ENCODE results near the gene RAB35.

RAB35 gene

DNA sequence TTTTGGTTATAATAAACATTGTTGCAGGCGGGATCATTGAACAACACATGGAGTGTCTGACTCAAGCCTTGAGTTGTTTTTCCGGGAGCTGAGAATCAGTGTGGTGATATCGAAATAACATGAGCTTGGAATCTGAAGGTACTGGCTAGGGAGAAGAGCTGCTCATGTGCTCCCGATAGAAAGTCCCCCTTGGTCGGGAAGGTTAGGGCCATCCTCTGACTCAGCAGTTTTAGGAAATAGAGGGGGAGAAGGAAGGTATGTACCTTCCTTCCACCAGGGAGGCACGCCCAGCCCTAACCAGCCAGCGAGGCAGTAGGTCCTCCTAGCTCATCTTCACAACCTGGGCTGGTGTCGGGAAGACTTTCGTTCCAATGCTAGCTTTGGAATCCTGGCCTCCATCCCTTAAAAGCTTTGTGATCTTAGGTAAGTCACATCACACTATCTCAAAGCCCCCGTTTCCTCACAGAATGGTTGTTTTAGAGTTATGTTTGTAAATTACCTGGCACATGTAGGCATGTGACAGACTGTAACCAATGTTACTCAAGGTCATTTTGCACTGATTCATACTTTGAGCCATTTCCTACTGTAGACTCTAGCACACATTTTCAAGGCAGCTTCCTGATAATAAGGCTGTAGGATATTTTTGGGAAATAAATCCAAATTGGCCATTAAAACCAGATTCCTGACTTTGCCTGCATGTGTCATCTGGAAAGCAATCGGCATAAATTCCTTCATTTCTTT lies 1.9 kb upstream of the RAB35 start:
- TF ChIP-seq CTCF (IDR thresholded peaks at IDR 0.05; ENCODE audit: low read depth, low read length, missing control alignments), result no peak
- peak overlapping the region; percentile 89 for H3K4me3 ChIP-seq (replicated peaks; ENCODE audit: low read depth, low read length)
- no peak for DNase-seq (ENCODE audit: extremely low read depth, low read depth)

DNA sequence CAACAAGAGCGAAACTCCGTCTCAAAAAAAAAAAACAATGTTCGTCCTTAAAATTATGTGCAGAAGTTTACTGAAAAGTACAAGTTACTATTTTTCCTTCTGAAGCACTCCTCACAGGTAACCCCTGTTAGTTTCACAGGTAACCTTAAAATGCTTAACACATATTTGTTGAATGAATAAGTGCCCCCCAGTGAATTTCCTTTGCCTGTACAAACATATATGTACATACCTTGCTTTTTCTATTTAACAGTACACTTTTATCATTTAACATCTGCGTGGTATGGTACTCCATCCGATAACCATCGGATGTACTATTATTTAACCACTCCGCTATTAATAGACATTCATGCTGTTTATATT lies 1.4 kb upstream of the RAB35 start:
- TF ChIP-seq CTCF (IDR thresholded peaks at IDR 0.05; ENCODE audit: low read depth, low read length, missing control alignments), result no peak
- no peak for DNase-seq (ENCODE audit: extremely low read depth, low read depth)
- H3K4me3 ChIP-seq (replicated peaks; ENCODE audit: low read depth, low read length), result peak overlapping the region; percentile 89

DNA sequence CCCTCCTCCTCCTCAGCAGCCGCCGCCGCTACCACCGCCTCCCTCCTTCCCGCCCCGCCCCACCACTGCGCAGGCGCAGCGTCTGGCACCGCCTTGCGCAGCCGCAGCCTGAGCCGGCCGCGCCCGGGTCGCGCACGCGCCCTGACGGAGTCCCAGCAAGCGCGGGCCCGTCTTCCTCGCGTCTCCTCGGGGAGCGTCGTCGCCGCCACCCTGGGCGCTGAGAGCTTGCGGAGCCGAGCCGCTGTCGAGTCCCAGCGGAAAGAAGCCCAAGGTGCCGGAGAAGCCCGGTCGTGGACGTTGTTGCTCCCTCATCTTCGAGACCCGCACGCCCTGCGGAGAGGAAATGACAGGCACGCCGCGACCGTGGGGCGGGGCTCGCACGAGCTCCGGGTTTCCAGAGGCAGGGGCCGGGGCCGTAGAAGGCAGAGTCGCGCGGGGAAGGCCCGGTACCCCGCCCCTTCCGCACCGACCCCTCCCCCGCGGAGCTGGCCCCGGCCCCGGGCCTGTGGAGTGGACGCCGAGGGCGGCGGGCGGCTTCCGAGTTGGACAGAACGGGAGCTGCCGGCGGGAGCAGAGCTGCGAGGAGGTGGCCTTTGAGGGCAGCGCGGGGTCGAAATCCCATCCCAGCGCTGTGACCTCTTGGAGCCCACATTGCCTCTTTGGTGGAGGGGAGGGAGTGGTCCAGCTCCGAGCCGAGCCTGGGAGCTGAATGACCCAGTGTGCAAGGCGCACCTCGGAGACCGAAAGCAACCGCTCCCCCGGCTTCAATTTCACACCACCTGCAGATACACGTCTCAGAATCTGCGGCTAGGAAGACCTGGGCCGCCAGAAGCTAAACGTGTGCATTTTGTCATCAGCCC lies 469 bp upstream of the RAB35 start:
- peak overlapping the region; percentile 89 for H3K4me3 ChIP-seq (replicated peaks; ENCODE audit: low read depth, low read length)
- TF ChIP-seq CTCF (IDR thresholded peaks at IDR 0.05; ENCODE audit: low read depth, low read length, missing control alignments), result no peak
- peak; percentile 59 for DNase-seq (ENCODE audit: extremely low read depth, low read depth)

GRCh38 chr12:120115692-120116440 lies 687 bp downstream of the RAB35 start:
- peak overlapping the region; percentile 89 for H3K4me3 ChIP-seq (replicated peaks; ENCODE audit: low read depth, low read length)
- DNase-seq (ENCODE audit: extremely low read depth, low read depth), result no peak
- no peak for TF ChIP-seq CTCF (IDR thresholded peaks at IDR 0.05; ENCODE audit: low read depth, low read length, missing control alignments)

GRCh38 chr12:120115066-120115465 lies 1.5 kb downstream of the RAB35 start:
- no peak for TF ChIP-seq CTCF (IDR thresholded peaks at IDR 0.05; ENCODE audit: low read depth, low read length, missing control alignments)
- DNase-seq (ENCODE audit: extremely low read depth, low read depth), result no peak

GRCh38 chr12:120110550-120111501 lies 5.7 kb downstream of the RAB35 start:
- no peak for TF ChIP-seq CTCF (IDR thresholded peaks at IDR 0.05; ENCODE audit: low read depth, low read length, missing control alignments)
- H3K4me3 ChIP-seq (replicated peaks; ENCODE audit: low read depth, low read length), result no peak overlapping the region
- no peak for DNase-seq (ENCODE audit: extremely low read depth, low read depth)

More at GRCh38 chr12:120115066-120115465, 1.5 kb downstream of the RAB35 start:
- H3K4me3 ChIP-seq (replicated peaks; ENCODE audit: low read depth, low read length), result peak overlapping the region; percentile 89
